Measurements from ENCODE around the gene PIAS1. TPM values are rescaled to one million over a fixed set of nuclear protein-coding genes. Genes with fewer than 3 reads are reported as not detected.

The PIAS1 gene
- total RNA-seq, 1 experiment from 2014 or later, result 29.7 TPM

DNA sequence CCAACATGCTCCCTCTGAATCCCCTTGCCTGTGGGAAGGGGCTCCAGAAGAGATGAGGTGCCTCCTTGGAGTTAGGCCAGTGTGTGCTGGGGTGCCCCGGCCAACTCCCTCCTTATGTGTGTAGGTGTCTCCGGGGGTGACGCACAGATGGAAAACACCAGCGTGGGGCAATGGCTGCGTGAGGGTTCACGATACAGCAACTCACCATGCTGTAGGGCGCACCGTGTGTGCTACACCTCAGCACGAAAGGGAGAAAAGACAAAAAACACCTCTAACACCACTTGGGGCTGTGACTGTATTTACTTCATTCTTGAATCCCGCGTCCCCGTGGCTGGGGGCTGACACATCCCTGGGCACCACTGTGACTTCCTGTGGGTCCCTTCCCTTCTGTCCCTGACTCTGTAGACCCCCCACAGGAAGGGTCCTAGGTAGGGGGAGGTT, 152.6 kb downstream of the PIAS1 start:
- TF ChIP-seq, protein P1, sequence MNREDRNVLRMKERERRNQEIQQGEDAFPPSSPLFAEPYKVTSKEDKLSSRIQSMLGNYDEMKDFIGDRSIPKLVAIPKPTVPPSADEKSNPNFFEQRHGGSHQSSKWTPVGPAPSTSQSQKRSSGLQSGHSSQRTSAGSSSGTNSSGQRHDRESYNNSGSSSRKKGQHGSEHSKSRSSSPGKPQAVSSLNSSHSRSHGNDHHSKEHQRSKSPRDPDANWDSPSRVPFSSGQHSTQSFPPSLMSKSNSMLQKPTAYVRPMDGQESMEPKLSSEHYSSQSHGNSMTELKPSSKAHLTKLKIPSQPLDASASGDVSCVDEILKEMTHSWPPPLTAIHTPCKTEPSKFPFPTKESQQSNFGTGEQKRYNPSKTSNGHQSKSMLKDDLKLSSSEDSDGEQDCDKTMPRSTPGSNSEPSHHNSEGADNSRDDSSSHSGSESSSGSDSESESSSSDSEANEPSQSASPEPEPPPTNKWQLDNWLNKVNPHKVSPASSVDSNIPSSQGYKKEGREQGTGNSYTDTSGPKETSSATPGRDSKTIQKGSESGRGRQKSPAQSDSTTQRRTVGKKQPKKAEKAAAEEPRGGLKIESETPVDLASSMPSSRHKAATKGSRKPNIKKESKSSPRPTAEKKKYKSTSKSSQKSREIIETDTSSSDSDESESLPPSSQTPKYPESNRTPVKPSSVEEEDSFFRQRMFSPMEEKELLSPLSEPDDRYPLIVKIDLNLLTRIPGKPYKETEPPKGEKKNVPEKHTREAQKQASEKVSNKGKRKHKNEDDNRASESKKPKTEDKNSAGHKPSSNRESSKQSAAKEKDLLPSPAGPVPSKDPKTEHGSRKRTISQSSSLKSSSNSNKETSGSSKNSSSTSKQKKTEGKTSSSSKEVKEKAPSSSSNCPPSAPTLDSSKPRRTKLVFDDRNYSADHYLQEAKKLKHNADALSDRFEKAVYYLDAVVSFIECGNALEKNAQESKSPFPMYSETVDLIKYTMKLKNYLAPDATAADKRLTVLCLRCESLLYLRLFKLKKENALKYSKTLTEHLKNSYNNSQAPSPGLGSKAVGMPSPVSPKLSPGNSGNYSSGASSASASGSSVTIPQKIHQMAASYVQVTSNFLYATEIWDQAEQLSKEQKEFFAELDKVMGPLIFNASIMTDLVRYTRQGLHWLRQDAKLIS (CRISPR knock-in tag; IDR thresholded peaks at IDR 0.05; ENCODE audit: borderline replicate concordance), result no peak
- TF ChIP-seq, protein P2, sequence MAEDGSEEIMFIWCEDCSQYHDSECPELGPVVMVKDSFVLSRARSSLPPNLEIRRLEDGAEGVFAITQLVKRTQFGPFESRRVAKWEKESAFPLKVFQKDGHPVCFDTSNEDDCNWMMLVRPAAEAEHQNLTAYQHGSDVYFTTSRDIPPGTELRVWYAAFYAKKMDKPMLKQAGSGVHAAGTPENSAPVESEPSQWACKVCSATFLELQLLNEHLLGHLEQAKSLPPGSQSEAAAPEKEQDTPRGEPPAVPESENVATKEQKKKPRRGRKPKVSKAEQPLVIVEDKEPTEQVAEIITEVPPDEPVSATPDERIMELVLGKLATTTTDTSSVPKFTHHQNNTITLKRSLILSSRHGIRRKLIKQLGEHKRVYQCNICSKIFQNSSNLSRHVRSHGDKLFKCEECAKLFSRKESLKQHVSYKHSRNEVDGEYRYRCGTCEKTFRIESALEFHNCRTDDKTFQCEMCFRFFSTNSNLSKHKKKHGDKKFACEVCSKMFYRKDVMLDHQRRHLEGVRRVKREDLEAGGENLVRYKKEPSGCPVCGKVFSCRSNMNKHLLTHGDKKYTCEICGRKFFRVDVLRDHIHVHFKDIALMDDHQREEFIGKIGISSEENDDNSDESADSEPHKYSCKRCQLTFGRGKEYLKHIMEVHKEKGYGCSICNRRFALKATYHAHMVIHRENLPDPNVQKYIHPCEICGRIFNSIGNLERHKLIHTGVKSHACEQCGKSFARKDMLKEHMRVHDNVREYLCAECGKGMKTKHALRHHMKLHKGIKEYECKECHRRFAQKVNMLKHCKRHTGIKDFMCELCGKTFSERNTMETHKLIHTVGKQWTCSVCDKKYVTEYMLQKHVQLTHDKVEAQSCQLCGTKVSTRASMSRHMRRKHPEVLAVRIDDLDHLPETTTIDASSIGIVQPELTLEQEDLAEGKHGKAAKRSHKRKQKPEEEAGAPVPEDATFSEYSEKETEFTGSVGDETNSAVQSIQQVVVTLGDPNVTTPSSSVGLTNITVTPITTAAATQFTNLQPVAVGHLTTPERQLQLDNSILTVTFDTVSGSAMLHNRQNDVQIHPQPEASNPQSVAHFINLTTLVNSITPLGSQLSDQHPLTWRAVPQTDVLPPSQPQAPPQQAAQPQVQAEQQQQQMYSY (CRISPR knock-in tag; IDR thresholded peaks at IDR 0.05), result no peak
- no peak for TF ChIP-seq SP1 (CRISPR knock-in tag; conservative IDR thresholded peaks at IDR 0.05)
- no peak for TF ChIP-seq TEAD1 (CRISPR knock-in tag; IDR thresholded peaks at IDR 0.05)
- TF ChIP-seq ZNF263 (CRISPR knock-in tag; IDR thresholded peaks at IDR 0.05; ENCODE audit: low read depth), result no peak
- TF ChIP-seq, protein P3, sequence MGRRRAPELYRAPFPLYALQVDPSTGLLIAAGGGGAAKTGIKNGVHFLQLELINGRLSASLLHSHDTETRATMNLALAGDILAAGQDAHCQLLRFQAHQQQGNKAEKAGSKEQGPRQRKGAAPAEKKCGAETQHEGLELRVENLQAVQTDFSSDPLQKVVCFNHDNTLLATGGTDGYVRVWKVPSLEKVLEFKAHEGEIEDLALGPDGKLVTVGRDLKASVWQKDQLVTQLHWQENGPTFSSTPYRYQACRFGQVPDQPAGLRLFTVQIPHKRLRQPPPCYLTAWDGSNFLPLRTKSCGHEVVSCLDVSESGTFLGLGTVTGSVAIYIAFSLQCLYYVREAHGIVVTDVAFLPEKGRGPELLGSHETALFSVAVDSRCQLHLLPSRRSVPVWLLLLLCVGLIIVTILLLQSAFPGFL (CRISPR knock-in tag; IDR thresholded peaks at IDR 0.05; ENCODE audit: borderline replicate concordance), result no peak
- no peak for TF ChIP-seq EMX1 (CRISPR knock-in tag; IDR thresholded peaks at IDR 0.05)
- TF ChIP-seq CREM (CRISPR knock-in tag; IDR thresholded peaks at IDR 0.05), result no peak
- TF ChIP-seq, protein P4, sequence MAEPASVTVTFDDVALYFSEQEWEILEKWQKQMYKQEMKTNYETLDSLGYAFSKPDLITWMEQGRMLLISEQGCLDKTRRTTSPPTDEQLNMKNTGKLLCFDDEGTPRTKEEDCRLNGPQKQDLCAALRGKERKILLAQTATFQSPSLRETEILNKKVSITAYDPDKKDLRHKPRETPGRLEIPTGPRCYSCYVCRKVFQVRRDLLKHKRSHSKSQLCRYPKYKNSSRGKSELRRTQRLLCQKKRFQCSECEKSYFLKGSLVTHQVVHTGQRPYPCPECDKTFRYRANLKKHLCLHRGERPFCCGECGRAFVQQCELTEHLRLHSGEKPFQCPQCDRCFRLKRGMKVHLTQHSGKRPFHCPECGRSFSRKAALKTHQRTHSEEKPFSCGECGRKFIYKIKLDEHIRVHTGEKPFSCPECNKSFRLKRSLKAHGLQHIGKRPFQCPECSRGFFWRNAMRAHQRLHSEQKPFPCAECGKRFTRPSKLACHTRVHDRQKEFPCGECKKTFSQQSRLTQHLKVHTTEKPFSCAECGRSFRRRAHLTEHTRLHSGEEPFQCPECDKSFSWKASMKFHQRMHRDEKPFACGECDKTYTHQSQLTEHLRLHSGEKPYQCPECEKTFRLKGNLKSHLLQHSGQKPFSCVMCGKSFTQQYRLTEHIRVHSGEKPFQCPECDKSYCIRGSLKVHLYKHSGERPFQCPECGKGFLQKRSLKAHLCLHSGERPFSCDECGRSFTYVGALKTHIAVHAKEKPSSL (CRISPR knock-in tag; conservative IDR thresholded peaks at IDR 0.05), result no peak
- TF ChIP-seq ZNF396 (CRISPR knock-in tag; IDR thresholded peaks at IDR 0.05; ENCODE audit: borderline replicate concordance), result no peak
- TF ChIP-seq, protein P5, sequence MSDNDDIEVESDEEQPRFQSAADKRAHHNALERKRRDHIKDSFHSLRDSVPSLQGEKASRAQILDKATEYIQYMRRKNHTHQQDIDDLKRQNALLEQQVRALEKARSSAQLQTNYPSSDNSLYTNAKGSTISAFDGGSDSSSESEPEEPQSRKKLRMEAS (CRISPR knock-in tag; IDR thresholded peaks at IDR 0.05), result no peak
- TF ChIP-seq, protein P6, sequence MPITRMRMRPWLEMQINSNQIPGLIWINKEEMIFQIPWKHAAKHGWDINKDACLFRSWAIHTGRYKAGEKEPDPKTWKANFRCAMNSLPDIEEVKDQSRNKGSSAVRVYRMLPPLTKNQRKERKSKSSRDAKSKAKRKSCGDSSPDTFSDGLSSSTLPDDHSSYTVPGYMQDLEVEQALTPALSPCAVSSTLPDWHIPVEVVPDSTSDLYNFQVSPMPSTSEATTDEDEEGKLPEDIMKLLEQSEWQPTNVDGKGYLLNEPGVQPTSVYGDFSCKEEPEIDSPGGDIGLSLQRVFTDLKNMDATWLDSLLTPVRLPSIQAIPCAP (CRISPR knock-in tag; IDR thresholded peaks at IDR 0.05), result no peak
- TF ChIP-seq CREB1 (CRISPR knock-in tag; IDR thresholded peaks at IDR 0.05), result no peak
- no peak for TF ChIP-seq MXD4 (CRISPR knock-in tag; IDR thresholded peaks at IDR 0.05; ENCODE audit: borderline replicate concordance)
- no peak for TF ChIP-seq RELA (CRISPR knock-in tag; IDR thresholded peaks at IDR 0.05; ENCODE audit: borderline replicate concordance)
- H3K4me1 Mint-ChIP-seq, result peaks cover 39% of the 10 kb centered on the region
- no peak for DNase-seq (ENCODE audit: low spot score)
- ChIA-PET CTCF (interaction anchor here (0.8 to 3.8 kb wide), 3 partner anchors 12 to 100 kb away, joined by 3 to 25 read pairs (median 15); no protein-coding TSS in a partner anchor), POLR2A (interaction anchor here (0.7 to 1.3 kb wide), 2 partner anchors 12 to 15 kb away, joined by 3 to 4 read pairs; no protein-coding TSS in a partner anchor)
- ATAC-seq, result no peak
- H3K27me3 Mint-ChIP-seq (ENCODE audit: low read depth), result no peaks in the 10 kb centered on the region
- no peak overlapping the region for H3K4me3 Mint-ChIP-seq
- H3K9me3 Mint-ChIP-seq, result no peaks in the 10 kb centered on the region
- peak overlapping the region; percentile 92 for H3K27ac Mint-ChIP-seq
- no peaks in the 10 kb centered on the region for H3K36me3 Mint-ChIP-seq

Data from WTC11 (cell line).